Measurements from ENCODE around the gene HARS1.

The HARS1 gene

DNA sequence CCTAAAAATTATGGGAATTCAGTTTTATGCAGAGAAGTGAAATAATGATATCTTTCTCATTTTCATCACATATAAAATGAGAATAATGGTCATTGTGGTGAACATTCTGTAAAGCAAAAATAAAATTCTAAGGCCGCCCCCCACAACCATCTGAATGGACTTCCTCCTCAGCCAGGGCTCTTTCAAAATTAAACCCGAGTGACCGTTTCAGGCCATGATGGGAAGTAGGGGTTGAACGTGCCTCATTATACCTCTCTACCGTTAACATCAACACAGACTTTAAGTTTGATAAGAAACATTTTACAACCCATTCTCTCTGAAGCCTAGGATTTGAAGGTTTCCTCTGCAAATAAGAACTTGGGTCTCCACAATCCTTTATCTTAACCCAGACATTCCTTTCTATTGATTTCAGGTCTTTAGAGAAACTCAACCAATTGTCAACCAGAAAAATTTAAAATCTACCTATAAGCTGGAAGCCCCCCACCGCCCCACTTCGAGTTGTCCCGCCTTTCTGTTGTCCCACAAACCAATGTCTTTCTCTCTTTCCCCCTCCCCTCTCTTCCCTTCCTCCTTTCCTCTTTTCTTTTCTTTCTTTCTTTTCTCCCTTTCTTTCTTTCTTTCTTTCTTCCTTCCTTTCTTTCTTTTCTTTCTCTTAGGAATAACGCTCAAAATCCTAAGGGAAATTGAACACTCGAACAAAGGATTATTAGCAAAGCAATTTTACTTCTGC lies 53.6 kb downstream of the HARS1 start:
- Histone ChIP-seq H3K9ac (ENCODE audit: low read depth, low read length) (no peak overlapping the region), H3K4me1 (ENCODE audit: insufficient read depth, low read length) (peaks cover 37% of the 10 kb centered on the region), H3K4me3 (ENCODE audit: low read depth in 1 of 2, low read length in 2 of 2) (no peak overlapping the region), H3K36me3 (ENCODE audit: insufficient read depth, low read length) (peaks cover 14% of the 10 kb centered on the region), H3K27ac (ENCODE audit: low read length) (no peak overlapping the region), H4K20me1 (ENCODE audit: insufficient read depth, low read length) (no peaks in the 10 kb centered on the region), H3K27me3 (ENCODE audit: insufficient read depth, low read length, poor library complexity) (no peaks in the 10 kb centered on the region), H2AFZ (ENCODE audit: low read depth, low read length) (peak overlapping the region; percentile 33; the same call in 1 of the 2 replicates), H3K79me2 (ENCODE audit: insufficient read depth, low read length) (peaks cover 28% of the 10 kb centered on the region), H3K4me2 (ENCODE audit: insufficient read depth, low read length) (no peak overlapping the region), H3K9me3 (ENCODE audit: insufficient read depth, low read length, severe bottlenecking) (no peaks in the 10 kb centered on the region)
- DNase-seq (no peak), ATAC-seq (ENCODE audit: insufficient read depth, low read depth) (no peak)
- TF ChIP-seq EZH2 (IDR thresholded peaks at IDR 0.05; ENCODE audit: borderline replicate concordance, low read depth, low read length, severe bottlenecking): no peak
- TF ChIP-seq, protein P1, sequence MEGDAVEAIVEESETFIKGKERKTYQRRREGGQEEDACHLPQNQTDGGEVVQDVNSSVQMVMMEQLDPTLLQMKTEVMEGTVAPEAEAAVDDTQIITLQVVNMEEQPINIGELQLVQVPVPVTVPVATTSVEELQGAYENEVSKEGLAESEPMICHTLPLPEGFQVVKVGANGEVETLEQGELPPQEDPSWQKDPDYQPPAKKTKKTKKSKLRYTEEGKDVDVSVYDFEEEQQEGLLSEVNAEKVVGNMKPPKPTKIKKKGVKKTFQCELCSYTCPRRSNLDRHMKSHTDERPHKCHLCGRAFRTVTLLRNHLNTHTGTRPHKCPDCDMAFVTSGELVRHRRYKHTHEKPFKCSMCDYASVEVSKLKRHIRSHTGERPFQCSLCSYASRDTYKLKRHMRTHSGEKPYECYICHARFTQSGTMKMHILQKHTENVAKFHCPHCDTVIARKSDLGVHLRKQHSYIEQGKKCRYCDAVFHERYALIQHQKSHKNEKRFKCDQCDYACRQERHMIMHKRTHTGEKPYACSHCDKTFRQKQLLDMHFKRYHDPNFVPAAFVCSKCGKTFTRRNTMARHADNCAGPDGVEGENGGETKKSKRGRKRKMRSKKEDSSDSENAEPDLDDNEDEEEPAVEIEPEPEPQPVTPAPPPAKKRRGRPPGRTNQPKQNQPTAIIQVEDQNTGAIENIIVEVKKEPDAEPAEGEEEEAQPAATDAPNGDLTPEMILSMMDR (IDR thresholded peaks at IDR 0.05; ENCODE audit: borderline replicate concordance, extremely low read depth, low read length, poor library complexity, severe bottlenecking): no peak

DNA sequence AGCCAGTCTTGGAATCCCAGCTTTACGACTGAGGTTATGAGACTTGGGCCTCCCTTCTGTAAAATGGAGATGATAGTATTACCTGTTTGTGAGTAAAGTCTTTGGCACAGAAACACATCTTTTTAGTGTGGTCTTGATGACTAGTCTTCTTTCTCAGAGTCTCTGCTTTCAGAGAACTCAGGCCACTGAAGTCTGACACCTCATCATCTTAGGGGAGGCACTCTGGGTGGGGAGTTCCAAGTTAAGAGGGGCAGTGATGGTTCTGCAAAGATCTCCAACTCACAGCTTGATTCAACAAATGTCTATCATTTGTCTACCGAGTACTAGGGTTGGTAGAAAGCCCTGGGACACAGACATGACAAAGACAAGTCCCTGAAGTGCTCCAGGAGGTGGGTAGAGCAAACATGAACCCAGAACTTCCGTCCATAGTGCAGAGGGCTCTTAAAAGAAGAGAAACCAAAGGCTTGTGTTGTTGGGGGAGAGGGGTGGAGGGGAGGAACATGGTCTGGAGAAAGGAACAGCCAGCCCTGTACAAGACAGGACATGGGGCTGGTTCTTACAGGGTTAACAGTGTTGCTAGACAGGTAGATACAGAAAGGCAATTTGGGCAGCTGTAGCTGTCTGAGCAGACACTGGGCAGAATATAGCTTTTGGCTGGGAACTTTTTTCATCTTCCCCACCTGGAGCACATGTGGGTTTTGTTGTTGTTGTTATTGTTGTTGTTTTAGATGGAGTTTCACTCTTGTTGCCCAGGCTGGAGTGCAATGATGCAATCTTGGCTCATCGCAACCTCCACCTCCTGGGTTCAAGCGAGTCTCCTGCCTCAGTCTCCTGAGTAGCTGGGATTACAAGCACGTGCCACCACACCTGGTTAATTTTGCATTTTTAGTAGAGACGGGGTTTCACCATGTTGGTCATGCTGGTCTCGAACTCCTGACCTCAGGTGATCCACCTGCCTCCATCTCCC lies 55.6 kb downstream of the HARS1 start:
- Histone ChIP-seq H3K9ac (ENCODE audit: low read depth, low read length) (no peak overlapping the region), H3K4me3 (ENCODE audit: low read depth in 1 of 2, low read length in 2 of 2) (no peak overlapping the region), H3K79me2 (ENCODE audit: insufficient read depth, low read length) (peaks cover 13% of the 10 kb centered on the region), H3K36me3 (ENCODE audit: insufficient read depth, low read length) (no peaks in the 10 kb centered on the region), H3K9me3 (ENCODE audit: insufficient read depth, low read length, severe bottlenecking) (no peaks in the 10 kb centered on the region), H4K20me1 (ENCODE audit: insufficient read depth, low read length) (no peaks in the 10 kb centered on the region), H2AFZ (ENCODE audit: low read depth, low read length) (peak overlapping the region; percentile 43; the same call in 1 of the 2 replicates), H3K4me1 (ENCODE audit: insufficient read depth, low read length) (peaks cover 18% of the 10 kb centered on the region), H3K4me2 (ENCODE audit: insufficient read depth, low read length) (no peak overlapping the region), H3K27ac (ENCODE audit: low read length) (no peak overlapping the region), H3K27me3 (ENCODE audit: insufficient read depth, low read length, poor library complexity) (no peaks in the 10 kb centered on the region)
- ATAC-seq (ENCODE audit: insufficient read depth, low read depth) (no peak), DNase-seq (no peak)
- TF ChIP-seq EZH2 (IDR thresholded peaks at IDR 0.05; ENCODE audit: borderline replicate concordance, low read depth, low read length, severe bottlenecking): no peak
- TF ChIP-seq, protein P1 (IDR thresholded peaks at IDR 0.05; ENCODE audit: borderline replicate concordance, extremely low read depth, low read length, poor library complexity, severe bottlenecking): no peak

DNA sequence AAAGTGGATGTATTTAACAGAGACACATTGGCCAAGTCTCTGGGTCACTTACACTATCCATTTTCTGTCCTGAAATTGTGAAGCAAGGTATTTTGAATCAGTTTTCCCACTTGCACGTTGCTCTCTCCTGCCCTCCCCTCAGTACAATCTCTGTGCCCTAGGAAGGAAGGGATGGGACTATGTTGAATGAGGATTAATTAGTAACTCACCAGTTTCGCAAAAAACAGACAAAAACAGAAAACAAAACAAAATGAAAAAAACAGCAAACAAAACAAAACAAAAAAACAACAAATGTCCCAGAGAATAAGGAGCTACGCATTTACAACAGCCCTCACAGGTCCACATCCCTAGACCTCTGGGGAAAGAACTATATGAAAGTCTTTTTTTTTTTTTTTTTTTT lies 57.1 kb downstream of the HARS1 start:
- Histone ChIP-seq H3K4me1 (ENCODE audit: insufficient read depth, low read length) (peaks cover 7% of the 10 kb centered on the region), H4K20me1 (ENCODE audit: insufficient read depth, low read length) (no peaks in the 10 kb centered on the region), H3K9ac (ENCODE audit: low read depth, low read length) (no peak overlapping the region), H3K36me3 (ENCODE audit: insufficient read depth, low read length) (no peaks in the 10 kb centered on the region), H3K4me3 (ENCODE audit: low read depth in 1 of 2, low read length in 2 of 2) (no peak overlapping the region), H2AFZ (ENCODE audit: low read depth, low read length) (peak overlapping the region; percentile 26; the same call in 1 of the 2 replicates), H3K9me3 (ENCODE audit: insufficient read depth, low read length, severe bottlenecking) (no peaks in the 10 kb centered on the region), H3K27ac (ENCODE audit: low read length) (no peak overlapping the region), H3K4me2 (ENCODE audit: insufficient read depth, low read length) (no peak overlapping the region), H3K79me2 (ENCODE audit: insufficient read depth, low read length) (no peaks in the 10 kb centered on the region), H3K27me3 (ENCODE audit: insufficient read depth, low read length, poor library complexity) (no peaks in the 10 kb centered on the region)
- TF ChIP-seq, protein P1 (IDR thresholded peaks at IDR 0.05; ENCODE audit: borderline replicate concordance, extremely low read depth, low read length, poor library complexity, severe bottlenecking): no peak
- no peak for TF ChIP-seq EZH2 (IDR thresholded peaks at IDR 0.05; ENCODE audit: borderline replicate concordance, low read depth, low read length, severe bottlenecking)
- ATAC-seq (ENCODE audit: insufficient read depth, low read depth): no peak
- no peak for DNase-seq

Data from DND-41 (cell line).